GM18861 (cell line): ENCODE measurements around the gene CPXM2.

Source experiments
- ATAC-seq: cut with Tn5 transposase; IDR thresholded peaks from one replicate; pipeline ENCODE4 v1.9.1; 2021; ENCODE audit not compliant: unreplicated experiment

Gene CPXM2

GRCh38 chr10:123891144-123892071, at the start of gene CPXM2:
Gene CPXM2 (minus strand): TSS chr10:123891807. CDS start chr10:123891659, 148 bp downstream.
- ATAC-seq, result no peak

DNA sequence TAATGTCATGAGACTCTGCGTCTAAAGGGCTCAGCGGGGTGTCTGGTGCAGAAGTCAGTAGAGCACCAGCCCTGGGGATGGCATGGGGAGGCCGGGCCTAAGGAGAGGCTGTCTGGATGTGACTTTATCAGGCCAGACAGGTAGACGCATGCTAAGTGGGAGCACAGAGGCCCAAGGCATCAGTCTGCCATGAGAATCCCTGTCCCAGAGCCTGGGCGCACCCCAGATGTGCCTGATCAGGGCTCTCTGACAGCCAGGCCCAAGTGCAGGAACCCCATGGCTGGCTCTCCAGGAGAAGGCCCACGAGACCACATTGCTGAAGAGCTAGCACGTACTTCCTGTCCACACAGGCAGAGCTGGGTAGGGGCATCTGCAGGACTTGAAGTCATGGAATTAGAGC, 48.0 kb upstream of the CPXM2 start:
- ATAC-seq, result no peak

DNA sequence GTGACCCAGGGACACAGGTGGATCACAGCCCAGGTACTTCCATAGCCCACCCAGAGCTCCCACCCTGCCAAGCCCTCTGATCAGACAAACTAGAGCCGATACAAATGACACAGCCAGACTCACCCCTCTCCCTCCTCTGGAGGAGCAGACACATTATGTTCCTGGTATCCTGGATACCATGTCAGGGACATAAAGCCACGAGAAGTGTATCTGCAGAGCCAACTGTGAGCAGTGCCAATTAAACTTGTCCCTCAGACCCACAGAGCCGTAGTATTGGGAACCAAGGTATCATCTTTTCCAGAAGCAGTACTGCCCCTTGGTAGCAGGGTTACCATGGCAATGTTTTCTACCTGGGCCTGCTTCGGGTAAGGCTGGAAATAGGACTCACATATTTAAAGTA, 47.3 kb upstream of the CPXM2 start:
- no peak for ATAC-seq

DNA sequence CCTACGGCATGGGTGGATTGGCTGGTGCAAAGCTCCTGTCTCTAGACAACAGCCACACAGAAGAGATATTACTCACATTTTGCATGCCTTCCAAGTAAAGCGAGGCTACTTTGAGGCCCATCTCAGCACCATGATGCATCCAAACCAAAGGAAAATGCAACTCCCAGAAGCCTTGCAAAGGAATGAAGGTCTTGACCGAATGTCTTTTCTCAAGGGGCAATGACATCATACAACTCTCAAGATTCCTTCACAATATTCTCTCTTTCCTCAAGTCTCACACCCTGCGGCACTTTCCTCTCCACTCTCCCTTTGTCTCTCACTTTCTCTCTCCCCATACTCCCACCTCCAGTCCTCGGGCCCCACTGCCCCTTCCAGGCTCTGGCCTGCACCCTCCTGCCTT, 44.8 kb upstream of the CPXM2 start:
- no peak for ATAC-seq

DNA sequence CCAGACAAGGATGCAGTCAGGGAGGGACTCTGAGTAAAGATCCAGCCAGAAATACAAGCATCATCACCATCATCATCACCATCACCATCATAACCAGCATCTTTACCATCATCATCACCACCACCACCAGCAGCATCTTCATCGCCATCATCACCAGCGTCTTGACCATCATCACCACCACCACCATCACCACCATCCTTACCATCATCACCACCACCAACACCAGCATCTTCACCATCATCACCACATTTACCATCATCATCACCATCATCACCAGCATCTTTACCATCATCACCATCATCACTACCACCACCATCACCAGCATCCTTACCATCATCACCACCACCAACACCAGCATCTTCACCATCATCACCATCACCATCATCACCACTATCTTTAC, 44.1 kb upstream of the CPXM2 start:
- ATAC-seq, result no peak

DNA sequence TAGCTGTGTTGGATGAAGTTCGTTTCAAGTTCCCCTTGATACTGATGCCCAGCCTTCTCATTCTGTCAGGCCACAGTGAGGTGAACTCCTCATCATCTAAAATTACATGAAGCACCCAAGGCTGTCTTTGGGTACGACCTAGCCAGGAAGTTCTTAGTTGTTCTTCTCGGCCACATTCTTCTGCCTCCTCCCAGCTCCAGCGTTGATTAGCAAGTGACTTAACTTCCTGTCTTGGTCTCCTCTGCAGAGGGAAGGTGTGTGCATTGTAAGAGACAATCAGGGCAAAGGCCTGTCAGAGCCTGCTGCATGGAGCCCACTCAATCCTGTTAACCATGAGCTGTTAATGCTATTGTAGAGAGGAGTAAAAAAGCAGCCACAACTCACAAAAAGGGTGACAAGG, 43.2 kb upstream of the CPXM2 start:
- no peak for ATAC-seq

DNA sequence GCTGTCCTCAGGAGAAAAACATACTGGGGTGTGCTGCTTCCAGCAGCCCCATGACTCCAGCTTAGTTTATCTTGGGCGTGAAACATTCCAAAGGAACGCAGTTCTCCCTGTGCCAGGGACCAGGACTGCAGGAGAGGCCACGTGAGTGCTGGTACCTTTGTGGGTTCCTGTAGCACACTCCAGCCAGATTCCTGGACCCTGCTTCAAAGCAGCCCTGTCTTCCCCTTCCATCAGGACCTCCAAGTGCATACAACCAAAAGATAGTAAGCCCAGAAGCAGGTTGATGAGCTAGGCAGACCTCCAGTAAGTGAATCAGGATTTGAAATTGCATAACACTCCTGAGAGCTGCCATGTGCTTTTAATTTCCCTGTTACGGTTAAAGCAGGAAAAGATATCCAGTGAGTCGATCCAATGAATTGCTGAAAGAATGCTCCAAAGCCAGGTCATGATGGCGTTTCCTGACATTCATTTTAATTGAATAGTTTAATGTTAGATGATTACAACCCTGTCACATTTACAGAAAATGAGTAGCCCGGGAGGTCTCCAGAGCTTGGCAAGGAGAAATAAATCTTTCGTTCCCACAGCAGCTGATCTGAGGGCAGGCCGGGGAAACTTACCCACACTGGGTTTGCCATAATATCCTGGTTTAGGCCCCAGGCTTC, 38.9 kb upstream of the CPXM2 start:
- ATAC-seq, result no peak

DNA sequence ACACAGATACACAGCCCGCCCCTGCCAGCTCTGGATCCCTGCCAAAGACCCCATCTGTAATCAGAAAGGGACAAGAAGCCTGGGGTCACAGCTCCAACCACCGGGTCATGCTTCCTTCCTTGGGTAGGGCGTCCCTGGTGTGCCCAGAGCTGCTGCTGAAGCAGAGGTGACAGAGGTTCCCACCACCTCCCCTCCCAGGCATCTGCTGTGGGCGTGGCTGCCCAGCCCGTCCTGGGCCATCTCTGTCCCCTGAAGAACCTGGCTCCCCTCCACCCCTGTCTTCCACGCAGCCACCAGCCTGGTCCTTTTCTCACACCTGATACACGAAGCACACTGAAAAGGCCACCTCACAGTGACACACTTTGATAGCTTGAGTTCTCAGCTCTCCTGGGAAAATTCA, 38.2 kb upstream of the CPXM2 start:
- ATAC-seq, result no peak

DNA sequence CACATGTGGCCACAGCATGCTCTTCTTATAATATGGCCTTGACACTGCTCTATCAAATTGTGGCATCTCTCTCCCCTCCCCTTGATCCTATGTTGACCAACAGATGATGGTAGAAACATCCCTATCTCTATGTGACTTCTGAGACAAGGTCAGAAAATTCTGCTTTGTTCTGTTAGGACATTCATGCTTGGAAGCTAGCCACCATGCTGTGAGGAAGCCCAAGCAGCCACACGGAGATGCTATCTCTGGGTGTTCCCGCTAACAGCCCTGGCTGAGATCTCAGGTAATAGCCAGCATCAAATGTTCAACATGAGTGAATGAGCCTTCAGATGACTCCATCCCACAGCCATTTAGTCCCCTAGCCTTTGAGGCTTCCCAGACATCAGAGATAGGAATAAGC, 36.8 kb upstream of the CPXM2 start:
- no peak for ATAC-seq

DNA sequence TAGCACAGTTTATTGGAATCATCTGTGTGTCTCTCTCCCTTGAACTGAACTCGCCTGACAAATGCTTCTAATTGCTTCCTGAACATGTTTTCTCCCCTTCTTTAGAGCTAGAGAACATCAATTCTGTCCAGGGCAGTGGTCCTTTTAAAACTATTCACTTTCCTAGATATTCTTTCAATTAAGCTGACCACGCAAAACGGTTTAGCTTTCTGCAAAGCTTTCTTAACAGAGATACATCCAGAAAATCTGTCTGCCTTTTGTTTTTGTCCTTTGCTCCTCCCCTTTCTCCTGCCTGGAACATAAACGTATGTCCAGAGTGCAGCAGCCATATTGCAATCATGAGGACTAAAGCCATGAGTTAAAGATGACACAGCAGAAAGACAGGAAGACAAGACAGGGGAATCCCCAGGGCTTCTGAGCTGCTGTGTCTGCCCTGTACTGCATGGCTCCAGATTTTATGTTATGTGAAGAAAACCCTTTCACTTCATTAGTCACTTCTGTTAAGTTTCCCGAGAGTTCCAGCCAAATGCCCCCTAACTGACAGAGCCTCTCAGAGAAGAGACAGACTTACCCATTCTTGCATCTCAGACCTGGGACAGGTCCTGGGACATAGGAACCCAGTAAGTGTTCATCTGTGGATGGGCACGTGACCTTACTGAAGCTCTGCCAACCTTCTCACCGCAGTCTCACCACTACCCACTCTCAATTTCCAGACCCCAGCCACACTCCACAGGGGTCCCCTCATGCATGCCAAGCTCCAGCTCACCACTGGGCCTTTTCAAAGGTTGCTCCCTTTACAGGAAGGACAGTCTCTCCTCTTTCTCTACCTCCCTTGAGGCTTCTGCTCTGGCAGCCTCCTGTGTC, 35.0 kb upstream of the CPXM2 start:
- no peak for ATAC-seq

DNA sequence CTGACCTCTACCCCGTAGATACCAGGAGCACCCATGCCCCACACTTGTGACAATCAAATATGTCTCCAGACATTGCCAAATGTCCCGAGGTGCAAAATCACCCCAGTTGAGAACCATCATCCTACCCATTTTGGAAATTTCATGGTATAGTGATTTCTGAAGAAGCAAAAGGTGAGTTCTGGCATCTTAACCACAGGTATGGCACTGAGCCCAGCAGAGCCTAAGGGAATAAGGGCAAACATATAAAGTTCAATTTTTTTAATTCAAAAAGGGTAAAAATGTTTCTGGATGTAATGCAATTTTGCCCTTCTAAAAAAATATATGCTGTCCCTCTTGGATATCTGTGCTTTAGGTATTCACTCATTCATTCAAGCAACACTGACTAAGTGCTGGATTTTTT, 30.5 kb upstream of the CPXM2 start:
- no peak for ATAC-seq

DNA sequence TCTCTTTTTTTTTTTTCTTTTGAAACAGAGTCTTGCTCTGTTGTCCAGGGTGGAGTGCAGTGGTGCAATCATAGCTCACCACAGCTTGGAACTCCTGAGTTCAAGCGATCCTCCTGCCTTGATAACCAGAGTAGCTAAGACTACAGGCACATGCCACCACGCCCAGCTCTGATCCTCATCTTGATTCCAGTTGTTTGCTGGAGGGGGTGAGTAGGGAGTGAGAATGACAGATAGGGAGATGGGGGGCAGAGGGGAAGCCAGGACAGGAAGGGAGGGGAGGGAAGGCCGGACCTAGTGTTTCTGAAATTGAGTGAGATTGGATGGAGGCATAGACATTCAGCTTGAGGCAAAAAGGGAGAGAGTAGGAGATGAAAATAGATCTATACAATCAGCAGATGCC, 25.2 kb upstream of the CPXM2 start:
- ATAC-seq, result no peak

DNA sequence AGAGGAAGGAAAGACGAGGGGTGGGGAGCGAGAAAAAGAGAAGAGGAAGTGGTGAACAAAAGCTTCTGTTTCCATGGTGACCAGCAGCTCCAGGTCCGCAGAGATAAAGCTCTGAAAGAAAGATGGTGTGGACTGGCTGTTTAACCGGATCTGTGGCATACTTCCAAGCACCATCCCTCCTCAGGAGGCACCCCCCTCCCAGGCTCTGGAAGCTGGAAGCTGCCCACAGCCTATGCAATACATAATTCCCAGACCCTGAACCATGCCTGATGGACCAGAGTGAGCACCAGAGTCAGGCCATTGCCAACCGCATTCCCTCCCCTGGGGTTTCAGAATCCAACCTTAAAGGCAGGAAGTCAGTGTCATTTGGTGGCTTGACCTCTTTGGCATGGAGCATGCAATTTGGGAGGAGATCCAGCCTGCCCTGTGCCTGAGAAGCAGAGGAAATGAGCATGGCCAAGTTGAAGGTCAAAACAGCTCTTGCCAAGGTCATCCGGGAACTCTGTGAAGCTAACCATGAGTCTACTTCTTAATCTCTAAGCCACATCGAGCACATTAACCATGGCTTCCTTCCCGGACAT, 22.2 kb upstream of the CPXM2 start:
- no peak for ATAC-seq

DNA sequence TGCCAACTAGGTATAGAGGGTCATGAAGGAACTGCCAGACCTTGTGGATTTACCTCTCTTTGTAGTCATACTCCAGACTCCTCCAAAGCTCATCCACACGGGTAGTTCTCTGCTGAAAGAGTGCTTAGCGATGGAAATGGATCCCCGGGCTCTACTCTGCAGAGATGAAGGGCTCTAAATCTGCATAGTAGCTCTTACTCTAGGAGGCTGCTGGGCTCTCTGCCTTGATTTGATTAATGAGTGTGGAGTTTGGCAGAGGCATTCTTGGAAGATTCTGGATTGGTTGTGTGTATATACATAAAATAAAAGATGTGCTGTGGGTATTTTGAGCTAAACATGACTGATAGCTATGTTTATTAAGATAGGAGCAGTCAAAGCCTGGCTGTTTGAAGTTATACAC, 21.3 kb upstream of the CPXM2 start:
- no peak for ATAC-seq

DNA sequence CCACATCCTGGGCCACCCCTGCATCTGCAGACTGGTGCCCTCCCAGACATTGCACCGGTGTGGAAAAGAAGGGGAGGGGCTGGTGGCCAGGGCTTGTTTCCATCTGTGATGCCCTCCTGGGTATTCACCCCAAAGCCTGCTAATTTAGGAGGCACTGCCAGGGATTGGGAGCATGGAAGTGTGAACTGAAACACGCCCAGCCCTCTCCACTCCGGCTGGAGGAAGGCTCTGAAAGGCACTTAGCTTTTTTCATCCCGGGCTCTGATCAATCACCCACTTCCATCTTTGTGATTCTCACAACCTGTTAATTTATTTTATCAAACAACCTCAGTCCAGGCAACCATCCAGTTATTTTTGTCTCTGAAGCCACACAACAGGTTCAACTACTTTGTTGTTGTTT, 20.9 kb upstream of the CPXM2 start:
- no peak for ATAC-seq

DNA sequence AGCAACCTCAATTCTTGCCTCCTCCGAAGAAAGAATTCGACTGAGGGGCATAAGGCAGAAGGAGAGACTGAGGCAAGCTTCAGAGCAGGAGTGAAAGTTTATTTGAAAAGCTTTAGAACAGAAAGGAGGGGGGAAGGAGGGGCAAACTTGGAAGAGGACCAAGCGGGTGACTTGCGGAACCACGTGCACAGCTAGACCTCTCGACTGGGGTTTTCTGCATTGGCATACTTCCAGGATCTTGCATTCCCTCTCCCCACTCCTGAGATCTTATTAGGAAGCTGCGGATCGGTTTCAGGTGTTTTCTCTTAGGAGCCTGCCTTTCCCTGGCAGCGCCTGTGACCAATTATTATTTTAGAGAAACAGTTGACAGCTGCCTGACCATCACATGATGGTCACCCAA, 20.3 kb upstream of the CPXM2 start:
- no peak for ATAC-seq

- no peak for ATAC-seq
Observed at GRCh38 chr10:123909866-123910265, 18.3 kb upstream of the CPXM2 start.

GRCh38 chr10:123909426-123909825, 17.8 kb upstream of the CPXM2 start:
- no peak for ATAC-seq

DNA sequence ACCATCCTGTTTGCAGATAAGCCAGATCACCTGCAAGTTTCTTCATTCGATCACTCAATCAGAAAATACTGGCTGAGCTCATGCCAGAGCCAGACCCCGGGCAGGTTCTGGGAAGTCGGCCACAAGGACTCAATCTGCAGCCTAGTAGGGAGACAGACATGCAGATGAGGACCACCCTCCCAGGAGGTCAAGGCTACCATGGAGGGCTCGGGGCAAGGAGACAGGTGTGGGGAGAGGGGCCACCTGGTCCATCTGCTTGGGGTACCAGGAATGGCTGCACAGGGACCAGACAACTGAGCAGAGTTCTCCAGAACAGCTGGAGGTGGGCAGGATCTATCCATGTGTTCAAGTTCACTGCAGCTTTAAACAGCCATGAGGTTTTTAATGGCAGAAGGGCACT, 16.8 kb upstream of the CPXM2 start:
- ATAC-seq, result no peak

DNA sequence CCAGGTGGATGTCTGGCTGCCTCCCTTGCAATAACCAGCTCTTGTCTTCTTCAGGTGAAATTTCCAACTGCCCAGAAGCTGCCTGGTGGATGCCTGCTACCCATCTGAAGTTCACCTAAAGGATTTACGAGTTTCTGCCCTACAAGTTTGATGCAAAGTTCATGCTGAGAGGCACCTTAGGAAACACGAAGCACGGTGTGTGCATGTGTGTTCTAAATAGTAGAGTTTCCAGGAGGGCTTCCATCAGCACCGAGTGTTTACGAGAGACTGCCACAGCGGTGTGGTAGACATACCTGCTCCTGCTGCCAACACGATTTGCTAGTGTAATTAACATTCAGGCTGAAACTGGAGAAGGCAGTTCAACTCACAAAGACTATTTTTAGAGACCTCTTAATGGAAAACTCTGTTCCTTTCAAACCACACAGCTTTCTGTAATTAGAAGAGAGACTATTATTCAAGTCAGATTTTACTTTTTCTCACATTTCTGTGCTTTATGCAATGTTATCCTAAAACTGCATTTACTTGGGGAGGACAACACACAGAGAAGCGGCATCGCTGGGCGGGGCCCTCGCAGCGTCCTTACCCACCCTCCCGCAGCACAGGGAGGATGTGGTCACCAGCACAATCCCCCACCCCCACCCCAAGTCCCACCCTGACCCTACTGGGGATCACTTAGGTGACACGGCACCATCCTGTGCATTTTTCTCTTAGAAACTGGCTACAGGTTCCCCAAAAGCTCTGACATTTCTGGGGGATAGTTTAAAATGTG, 15.5 kb upstream of the CPXM2 start:
- no peak for ATAC-seq
